Right lobe of liver (tissue), 6 donors: ENCODE data around the gene KBTBD7. TPM values are rescaled to one million over a fixed set of nuclear protein-coding genes. Genes with fewer than 3 reads are reported as not detected.

Source experiments
- ATAC-seq, 4 donors: fragments of 200-7000 bp; cut with Tn5 transposase; one replicate each; pipeline ENCODE4 v1.9.1; 2020; ENCODE audit warnings: mild to moderate bottlenecking in 4 of 4, moderate library complexity in 4 of 4
- DNase-seq, 3 donors: peaks; one replicate each; pipeline ENCODE4 v3.0.0-alpha.2; 2020
- H3K27ac ChIP-seq, 3 donors: fragments of 200-600 bp; one replicate each; pipeline ENCODE4 v1.8.0; 2022
- H3K27me3 ChIP-seq, 2 donors: fragments of 200-600 bp; one replicate each; pipeline ENCODE4 v1.8.0; 2022
- H3K36me3 ChIP-seq, 4 donors: fragments of 200-600 bp; sonication (generic) in 1 of 4; one replicate each; pipeline versions ENCODE4 v1.5.1 to v1.8.0; 2017 to 2022; ENCODE audit warnings: control low read depth in 1 of 4
- H3K4me1 ChIP-seq, 4 donors: fragments of 200-600 bp; sonication (generic) in 1 of 4; one replicate each; pipeline versions ENCODE4 v1.5.1 to v1.8.0; 2017 to 2022; ENCODE audit warnings: control low read depth in 1 of 4
- H3K4me3 ChIP-seq, 3 donors: fragments of 200-600 bp; one replicate each; pipeline ENCODE4 v1.8.0; 2022
- H3K9me3 ChIP-seq, 4 donors: fragments of 200-600 bp; sonication (generic) in 1 of 4; one replicate each; pipeline versions ENCODE4 v1.5.1 to v1.8.0; 2017 to 2022; ENCODE audit warnings: control low read depth in 1 of 4
- POLR2A ChIP-seq: fragments of 450-650 bp; IDR thresholded peaks from one replicate; pipeline ENCODE4 v1.6.1; 2017; ENCODE audit warnings: antibody characterized with exemption, mild to moderate bottlenecking
- WGBS: methylation state at CpG from one replicate; pipeline ENCODE4 v1.1.6; 2018; ENCODE audit warnings: low coverage, low lambda C conversion rate; ENCODE audit not compliant: insufficient coverage; ENCODE audit errors: missing lambda C conversion rate; 5-methylcytosine and 5-hydroxymethylcytosine counted together
- intact Hi-C, 2 donors: fragments of 100-400 bp; cut with DNase I; formaldehyde crosslinking; loops; one replicate each; pipeline versions ENCODE4 v1.11.2 to v1.14.1; 2022
- total RNA-seq, 6 experiments: library from RNA; depleted of rRNA in 2 of 6; stranded (reverse); fragments of >200 nt in 2 of 6; fragmentation: NEBNext Ultra II Directional in 3 of 6; extraction: Animal tissue kit (Norgen Biotek cat#: 25700) in 3 of 6; gene quantifications; one replicate each; pipeline versions ENCODE4 v1.1.0 to v1.2.4, GENCODE V29; 2016 to 2023
- TF ChIP-seq, protein P1 (sequence below), 4 donors: fragments of 200-600 bp in 3 of 4; fragments of 450-650 bp in 1 of 4; IDR thresholded peaks; one replicate each; pipeline versions ENCODE4 v1.5.1 to v1.8.0; 2016 to 2022; ENCODE audit warnings: antibody characterized with exemption in 4 of 4, mild to moderate bottlenecking in 2 of 4
- donor health status: DM: no; HTN: yes; CAD: no.
- donor health status: DM: no; HTN: no; CAD: no.
- donor health status: DM: no; HTN: no; CAD: no.
- donor health status: DM: no; HTN: yes; CAD: no.
- donor health status: DM: no; HTN: yes; CAD: no.

KBTBD7 gene
- total RNA-seq, 6 experiments from 2014 or later, result 3.0 to 6.7 (median 5.5) TPM

DNA sequence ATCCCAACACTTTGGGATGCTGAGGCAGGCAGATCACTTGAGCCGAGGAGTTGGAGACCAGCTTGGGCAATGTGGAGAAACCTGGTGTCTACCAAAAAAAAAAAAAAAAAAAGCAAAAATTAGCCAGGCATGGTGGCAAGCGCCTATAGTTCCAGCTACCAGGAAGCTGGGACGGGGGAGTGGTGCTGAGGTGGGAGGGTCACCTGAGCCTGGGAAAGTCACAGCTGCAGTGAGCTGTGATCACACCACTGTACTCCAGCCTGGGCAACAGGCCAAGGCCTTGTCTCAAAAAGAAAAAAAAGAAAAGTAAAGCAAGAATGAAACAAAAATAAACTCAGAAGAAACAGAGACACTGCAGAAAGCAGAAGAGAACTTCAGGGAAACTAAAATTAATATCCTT lies 37.4 kb upstream of the KBTBD7 start:
- H3K27me3 ChIP-seq, result no peaks in the 10 kb centered on the region
- H3K27ac ChIP-seq, result no peak overlapping the region
- peaks cover 0 to 15% (median 7%) of the 10 kb centered on the region in 4 donors for H3K4me1 ChIP-seq
- H3K36me3 ChIP-seq, result no peaks in the 10 kb centered on the region
- no peaks in the 10 kb centered on the region for H3K9me3 ChIP-seq
- no peak overlapping the region for H3K4me3 ChIP-seq
- intact Hi-C loops, result no loop called here
- ATAC-seq, result peak; percentile 40 to 84 (median 48)
- DNase-seq, result peak in 1 of 3 donors; percentile 54
- WGBS, result 83% methylated on average over 3 of the region's 3 CpGs
- TF ChIP-seq, protein P1, sequence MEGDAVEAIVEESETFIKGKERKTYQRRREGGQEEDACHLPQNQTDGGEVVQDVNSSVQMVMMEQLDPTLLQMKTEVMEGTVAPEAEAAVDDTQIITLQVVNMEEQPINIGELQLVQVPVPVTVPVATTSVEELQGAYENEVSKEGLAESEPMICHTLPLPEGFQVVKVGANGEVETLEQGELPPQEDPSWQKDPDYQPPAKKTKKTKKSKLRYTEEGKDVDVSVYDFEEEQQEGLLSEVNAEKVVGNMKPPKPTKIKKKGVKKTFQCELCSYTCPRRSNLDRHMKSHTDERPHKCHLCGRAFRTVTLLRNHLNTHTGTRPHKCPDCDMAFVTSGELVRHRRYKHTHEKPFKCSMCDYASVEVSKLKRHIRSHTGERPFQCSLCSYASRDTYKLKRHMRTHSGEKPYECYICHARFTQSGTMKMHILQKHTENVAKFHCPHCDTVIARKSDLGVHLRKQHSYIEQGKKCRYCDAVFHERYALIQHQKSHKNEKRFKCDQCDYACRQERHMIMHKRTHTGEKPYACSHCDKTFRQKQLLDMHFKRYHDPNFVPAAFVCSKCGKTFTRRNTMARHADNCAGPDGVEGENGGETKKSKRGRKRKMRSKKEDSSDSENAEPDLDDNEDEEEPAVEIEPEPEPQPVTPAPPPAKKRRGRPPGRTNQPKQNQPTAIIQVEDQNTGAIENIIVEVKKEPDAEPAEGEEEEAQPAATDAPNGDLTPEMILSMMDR (IDR thresholded peaks at IDR 0.05), result no peak
- no peak for TF ChIP-seq POLR2A

DNA sequence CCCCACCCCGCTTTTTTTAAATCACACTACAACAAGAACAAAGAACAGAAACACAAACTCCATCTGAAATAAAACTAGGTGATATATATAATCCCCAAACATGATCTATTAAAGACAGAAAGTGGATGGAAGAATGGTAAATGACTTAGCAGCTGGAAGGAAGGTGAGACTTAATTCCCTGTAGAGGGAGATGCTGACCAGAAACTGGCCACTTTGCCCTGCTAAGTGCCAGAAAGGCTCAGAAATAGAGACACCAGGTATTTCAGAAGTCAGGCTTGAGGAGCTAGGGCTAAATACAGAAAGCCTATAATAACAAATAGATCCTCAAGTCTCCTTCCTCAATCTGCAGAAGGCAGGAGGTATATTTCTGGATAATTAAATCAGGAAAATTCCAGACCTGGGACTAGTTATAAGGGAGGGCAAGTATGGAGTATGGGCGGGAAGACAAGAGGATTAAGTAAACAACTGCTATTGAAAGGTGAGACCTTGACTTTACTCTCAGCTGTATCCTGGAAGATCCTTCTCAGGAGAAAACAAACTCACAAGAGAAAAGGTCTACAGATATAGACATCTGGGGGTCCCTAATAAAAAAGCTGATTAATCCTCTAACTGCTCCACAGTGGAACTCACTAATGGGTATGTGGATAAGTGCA lies 36.8 kb upstream of the KBTBD7 start:
- Histone ChIP-seq H3K36me3 (no peaks in the 10 kb centered on the region), H3K4me3 (no peak overlapping the region), H3K9me3 (no peaks in the 10 kb centered on the region), H3K27me3 (no peaks in the 10 kb centered on the region), H3K4me1 (peaks cover 0 to 15% (median 7%) of the 10 kb centered on the region in 4 donors), H3K27ac (no peak overlapping the region)
- intact Hi-C loops, result no loop called here
- no peak for DNase-seq
- no peak for ATAC-seq
- 96% methylated on average over 2 of the region's 2 CpGs for WGBS
- no peak for TF ChIP-seq POLR2A
- TF ChIP-seq, protein P1 (IDR thresholded peaks at IDR 0.05), result no peak

DNA sequence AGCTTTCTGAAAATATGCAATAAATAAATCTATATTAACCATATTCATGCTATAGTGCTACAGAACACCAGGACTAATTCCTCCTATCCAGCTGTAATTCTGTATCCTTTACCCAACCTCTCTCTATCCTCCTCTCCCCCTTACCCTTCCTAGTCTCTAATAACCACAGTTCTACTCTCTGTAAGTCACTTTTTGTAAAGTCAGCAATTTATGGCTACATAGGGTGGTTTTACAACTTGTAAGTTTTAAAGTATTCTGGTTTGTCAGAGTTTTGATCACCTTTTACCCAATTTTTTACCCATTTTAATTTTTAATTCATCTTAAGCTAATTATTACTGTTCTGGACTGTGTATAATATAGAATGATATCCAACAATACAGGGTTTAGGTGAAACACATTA lies 35.0 kb upstream of the KBTBD7 start:
- intact Hi-C loops, result loop anchor here (10.0 kb wide), 1 partner anchor 155 kb away; no protein-coding TSS in a partner anchor
- H3K27me3 ChIP-seq, result no peaks in the 10 kb centered on the region
- DNase-seq, result no peak

DNA sequence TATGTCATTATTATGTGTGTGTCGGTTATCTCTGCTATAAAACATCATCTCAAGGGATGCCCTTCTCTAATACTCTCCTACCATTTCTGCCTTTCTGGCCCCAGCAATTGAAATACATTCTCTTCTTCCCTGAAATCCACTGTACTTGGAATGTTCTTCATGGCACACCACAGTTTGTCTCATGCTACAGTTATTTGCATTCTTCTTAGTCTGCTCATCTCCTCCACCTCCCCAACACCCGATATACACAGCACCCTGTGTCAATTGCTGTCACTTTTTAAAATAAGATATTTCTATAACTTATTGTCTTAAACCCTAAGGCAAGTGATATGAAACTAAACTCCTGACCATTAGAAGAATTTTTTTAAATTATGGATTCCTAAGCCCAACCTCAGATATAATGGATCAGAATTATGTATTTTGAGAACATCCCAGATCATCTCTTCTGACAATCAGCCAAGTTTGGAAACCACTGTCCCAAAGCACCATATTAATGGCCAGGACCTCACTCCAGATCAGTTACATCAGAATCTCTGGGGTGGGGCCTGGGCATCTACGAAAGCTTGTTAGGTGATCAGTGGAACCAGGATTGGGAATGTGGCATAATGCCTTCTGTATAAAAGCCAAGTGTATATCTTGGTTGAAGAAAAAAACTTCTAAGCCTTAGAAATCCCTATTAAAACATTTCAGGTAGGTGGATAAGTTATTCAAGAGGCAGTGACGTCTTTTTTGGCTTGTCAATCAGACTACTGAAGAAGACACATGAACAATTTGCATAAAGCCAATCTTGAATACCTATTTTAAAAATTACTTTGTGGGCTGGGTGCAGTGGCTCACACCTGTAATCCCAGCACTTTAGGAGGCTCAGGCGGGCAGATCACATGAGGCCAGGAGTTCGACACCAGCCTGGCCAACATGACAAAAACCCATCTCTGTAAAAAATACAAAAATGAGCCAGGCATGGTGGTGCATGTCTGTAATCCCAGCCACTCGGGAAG lies 30.0 kb upstream of the KBTBD7 start:
- H3K27ac ChIP-seq, result no peak overlapping the region
- no peaks in the 10 kb centered on the region for H3K36me3 ChIP-seq
- WGBS, result 80% methylated on average over 7 of the region's 7 CpGs
- TF ChIP-seq, protein P1 (IDR thresholded peaks at IDR 0.05), result no peak
- TF ChIP-seq POLR2A, result no peak
- DNase-seq (no peak), ATAC-seq (no peak)
- H3K9me3 ChIP-seq, result no peaks in the 10 kb centered on the region
- H3K4me1 ChIP-seq, result no peaks in the 10 kb centered on the region
- H3K27me3 ChIP-seq, result no peaks in the 10 kb centered on the region
- intact Hi-C loops, result loop anchor here (10.0 kb wide), 1 partner anchor 150 kb away; no protein-coding TSS in a partner anchor
- no peak overlapping the region for H3K4me3 ChIP-seq

More for the DNA sequence above, 35.0 kb upstream of the KBTBD7 start:
- no peaks in the 10 kb centered on the region for H3K9me3 ChIP-seq
- H3K27ac ChIP-seq, result no peak overlapping the region
- ATAC-seq, result no peak
- TF ChIP-seq, protein P1 (IDR thresholded peaks at IDR 0.05), result no peak
- no peak for TF ChIP-seq POLR2A
- H3K36me3 ChIP-seq, result no peaks in the 10 kb centered on the region
- no peak overlapping the region for H3K4me3 ChIP-seq
- H3K4me1 ChIP-seq, result peaks cover 0 to 15% (median 7%) of the 10 kb centered on the region in 4 donors
